DMS79 (cell line): ENCODE measurements around the gene TAOK1.

Experiments used
- DNase-seq: peaks from one replicate; lab custom pipeline; 2025; lab: John Stamatoyannopoulos, UW

The TAOK1 gene

DNA sequence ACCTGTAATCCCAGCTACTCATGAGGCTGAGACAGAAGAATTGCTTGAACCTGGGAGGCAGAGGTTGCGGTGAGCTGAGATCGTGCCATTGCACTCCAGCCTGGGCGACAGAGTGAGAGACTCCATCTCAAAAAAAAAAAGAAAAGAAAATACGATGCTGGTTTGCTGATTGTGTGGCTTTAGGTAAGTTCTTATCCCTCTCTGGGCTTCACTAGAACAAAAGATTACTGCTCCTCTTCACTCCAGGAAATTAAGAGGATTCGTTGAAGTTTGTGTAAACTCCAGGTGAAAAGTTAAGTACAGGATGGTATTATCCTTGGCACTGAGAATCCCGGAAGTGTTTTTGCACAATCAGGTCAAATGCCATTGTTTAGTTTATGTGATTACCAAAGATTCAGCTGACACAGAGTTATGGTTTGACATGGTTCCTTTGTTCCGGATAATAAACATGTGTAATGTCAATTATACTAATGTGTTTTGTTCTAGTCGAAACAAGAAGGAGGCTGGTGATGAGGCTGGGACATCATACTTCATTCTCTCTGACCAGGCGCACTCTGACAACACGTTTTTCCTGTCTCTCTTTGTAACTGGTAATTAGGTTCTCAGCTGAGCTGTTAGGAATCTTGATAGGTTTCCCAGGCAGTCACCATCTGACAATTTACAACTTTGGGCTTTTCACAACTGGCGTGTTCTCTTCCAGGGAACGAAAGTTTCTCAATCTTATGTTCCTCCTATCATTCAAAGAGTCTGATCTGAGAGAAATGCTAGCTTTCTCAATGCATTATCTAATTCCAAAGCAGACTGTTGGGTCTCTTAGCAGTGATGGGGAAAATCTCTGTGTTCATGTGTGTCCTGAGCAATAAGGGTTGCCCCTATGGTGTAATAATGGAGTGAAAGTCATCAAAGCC is 10.8 kb upstream of the TAOK1 start:
- DNase-seq = no peak

DNA sequence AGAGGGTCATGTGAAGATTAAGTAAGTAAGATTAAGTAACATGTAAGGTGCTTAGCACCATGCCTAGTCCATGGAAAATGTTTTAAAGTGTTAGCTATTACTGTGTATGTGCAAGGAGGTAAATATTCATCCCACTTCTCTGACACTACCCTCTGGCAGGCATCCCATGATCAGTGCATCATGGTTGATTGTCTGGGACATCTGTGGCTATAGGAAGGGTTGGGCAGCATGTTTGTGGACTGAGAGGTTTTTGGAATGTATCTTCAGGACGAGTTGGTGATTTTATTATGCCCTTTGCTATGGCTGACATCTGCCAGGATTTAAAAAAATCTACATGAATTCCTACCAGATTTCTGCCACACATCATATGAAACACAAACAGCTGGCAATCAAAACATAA is 6.5 kb upstream of the TAOK1 start:
- no peak for DNase-seq

- no peak for DNase-seq
These were observed 5.3 kb upstream of the TAOK1 start for GRCh38 chr17:29384901-29385300.

- no peak for DNase-seq
These were observed 3.4 kb upstream of the TAOK1 start for GRCh38 chr17:29386760-29387159.

- DNase-seq = no peak
These were observed 1.2 kb upstream of the TAOK1 start for GRCh38 chr17:29388937-29389336.

- DNase-seq = no peak
These were observed 878 bp downstream of the TAOK1 start for GRCh38 chr17:29390851-29391631.

DNA sequence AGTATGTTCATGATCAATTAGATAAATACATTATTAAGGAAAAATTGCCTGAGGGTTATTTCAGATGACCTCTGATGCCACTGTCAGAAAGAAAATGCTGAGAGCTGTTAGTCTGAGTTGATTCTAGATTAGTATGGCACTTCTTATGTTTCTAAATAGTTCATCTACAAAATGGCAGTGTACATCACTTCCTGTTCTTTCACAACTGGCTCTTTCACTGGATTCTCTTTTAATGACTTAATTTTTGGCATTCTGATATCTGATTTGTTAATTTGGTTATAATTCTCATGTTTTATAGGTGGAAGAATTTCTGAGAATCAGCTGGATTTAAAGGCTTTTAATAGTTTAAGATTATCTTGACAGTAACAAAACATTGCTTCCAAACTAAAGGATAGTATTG is 3.3 kb downstream of the TAOK1 start:
- DNase-seq = no peak

DNA sequence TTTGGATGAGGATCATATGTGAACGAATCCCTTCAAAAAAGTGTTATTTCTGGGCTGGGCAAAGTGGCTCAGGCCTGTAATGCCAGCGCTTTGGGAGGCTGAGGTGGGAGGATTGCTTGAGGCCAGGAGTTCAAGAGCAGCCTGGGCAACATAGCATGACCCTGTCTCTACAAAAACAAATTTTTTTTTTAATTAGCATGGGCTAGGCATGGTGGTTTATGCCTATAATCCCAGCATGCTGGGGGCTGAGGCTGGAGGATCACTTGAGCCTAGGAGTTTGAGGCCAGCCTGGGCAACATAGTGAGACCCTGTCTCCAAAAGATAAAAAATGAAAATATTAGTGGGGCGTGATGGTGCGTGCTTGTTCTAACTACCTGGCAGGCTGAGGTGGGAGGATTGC is 4.6 kb downstream of the TAOK1 start:
- DNase-seq = no peak

- DNase-seq = no peak
These were observed 5.9 kb downstream of the TAOK1 start for GRCh38 chr17:29396066-29396465.

- no peak for DNase-seq
These were observed 9.5 kb downstream of the TAOK1 start for GRCh38 chr17:29399634-29400033.

GRCh38 chr17:29400818-29401217 is 10.7 kb downstream of the TAOK1 start:
- DNase-seq = no peak

DNA sequence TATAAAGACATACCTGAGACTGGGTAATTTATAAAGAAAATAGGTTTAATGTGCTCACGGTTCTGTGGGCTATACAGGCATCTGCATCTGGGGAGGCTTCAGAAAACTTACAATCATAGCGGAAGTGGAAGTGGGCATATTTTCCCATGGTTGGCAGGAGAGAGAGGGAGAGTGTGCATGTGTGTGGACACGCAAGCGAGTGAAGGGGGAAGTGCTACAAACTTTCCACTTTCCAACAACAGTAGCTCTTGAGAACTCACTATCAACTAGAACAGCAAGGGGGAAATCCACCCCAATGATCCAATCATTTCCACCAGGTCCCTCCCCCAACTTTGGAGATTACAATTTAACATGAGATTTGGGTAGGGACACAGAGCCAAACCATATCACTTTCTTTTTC is 11.1 kb downstream of the TAOK1 start:
- no peak for DNase-seq

- no peak for DNase-seq
These were observed 17.7 kb downstream of the TAOK1 start for GRCh38 chr17:29407856-29408255.

DNA sequence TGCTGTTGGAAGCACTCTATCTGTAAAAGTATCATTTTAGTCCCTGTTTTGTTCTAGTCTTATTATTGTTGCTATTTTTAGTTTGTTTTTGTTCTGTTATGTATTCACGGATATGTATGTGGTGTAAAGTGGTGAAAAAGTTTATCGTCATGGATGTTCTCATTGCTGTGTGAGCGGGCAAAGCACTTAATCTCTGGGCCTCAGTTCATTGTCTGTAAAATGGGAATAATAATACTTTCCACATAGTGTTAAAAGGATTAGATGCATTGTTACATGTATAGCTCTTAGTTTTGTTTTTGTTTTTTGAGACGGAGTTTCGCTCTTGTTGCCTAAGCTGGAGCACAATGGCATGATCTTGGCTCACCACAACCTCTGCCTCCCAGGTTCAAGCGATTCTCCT is 19.8 kb downstream of the TAOK1 start:
- DNase-seq = no peak

- no peak for DNase-seq
These were observed 22.8 kb downstream of the TAOK1 start for GRCh38 chr17:29412780-29413565.

DNA sequence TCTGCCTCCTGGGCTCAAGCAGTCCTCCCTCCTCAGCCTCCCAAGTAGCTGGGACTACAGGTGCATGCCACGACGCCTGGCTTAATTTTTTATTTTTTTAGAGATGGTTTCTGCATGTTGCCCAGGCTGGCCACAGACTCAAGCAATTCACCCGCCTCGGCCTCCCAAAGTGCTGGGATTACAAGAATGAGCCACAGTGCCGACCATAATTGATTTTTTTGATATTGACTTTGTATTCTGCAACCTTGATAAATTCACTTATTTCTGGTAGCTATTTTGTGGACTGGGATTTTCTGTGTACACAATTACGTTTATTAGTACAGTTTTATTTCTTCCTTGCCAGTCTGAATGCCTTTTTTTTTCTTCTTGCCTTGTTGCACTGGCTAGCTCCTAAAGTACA is 30.0 kb downstream of the TAOK1 start:
- no peak for DNase-seq

DNA sequence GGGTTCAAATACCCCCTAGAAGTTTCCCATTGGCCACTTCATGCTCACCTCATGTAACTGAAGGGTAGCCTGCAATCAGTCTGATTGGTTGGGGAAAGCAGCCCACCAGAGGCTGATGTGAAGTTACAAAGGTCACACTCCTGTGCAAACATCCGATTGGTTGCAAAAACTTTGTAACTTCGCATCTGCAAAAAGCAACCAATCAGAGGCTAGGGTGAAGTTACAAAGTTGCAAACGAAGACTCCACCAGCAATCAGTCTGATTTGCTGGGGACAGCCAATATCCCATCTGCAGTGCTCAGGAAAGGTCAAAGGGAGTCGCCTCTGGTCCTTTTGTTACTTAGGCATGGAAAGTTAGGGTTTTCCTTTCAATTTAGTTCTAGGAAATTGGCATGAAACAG is 40.1 kb downstream of the TAOK1 start:
- DNase-seq = no peak

DNA sequence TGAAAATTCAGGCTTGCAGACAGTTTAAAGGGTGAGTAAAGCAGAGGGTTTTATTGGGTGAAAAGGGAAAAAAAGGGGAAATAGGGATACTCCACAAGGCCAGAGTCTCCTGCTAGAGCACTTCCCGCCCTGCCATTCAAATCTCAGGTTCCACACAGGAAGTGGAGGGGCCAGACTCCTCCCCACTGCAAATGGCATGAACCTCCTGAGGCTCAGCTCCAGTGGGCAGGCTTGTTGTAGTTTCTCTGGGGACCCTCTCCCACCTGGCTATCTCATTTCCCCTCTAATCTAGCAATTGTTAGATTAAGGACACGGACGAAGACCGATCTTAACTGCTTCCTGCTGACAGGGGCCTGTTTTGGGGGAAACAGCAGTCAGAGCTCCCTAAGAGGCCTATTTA is 43.4 kb downstream of the TAOK1 start:
- no peak for DNase-seq

DNA sequence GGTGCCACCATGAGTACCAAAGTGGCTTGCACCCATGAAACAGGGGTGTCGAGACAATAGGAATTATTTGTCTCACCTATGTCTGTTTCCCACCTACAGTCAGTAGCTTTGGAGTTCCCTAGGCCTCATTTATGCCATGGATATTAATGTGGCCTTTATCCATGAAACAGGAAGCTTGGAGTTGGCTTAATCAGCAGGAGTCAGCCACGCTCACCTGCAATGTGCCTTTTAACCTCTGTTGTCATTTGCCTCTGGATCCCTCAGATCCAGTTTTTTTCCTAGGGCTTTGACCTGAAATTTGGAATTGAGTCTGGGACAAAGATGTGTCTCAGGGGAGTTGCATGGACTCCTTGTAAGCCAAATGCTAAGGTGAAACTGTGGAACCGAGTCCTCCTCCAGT is 44.4 kb downstream of the TAOK1 start:
- DNase-seq = no peak

DNA sequence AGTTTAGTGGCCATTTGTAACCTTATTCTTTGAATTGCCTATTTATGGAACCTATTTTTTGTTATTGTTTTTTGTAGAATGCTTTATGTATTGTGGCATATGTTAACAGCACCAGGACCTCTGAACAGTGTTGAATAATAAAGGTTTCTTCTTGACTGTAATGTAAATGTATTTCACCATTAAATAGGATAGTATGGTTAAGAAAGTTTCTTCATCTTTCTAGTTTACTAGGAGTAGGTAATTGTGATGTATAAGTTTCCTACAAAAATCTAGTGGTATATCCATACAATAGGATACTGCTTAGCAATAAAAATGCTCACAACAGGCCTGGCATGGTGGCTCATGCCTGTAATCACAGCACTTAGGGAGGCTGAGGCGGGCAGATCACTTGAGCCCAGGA is 52.3 kb downstream of the TAOK1 start:
- DNase-seq = no peak

DNA sequence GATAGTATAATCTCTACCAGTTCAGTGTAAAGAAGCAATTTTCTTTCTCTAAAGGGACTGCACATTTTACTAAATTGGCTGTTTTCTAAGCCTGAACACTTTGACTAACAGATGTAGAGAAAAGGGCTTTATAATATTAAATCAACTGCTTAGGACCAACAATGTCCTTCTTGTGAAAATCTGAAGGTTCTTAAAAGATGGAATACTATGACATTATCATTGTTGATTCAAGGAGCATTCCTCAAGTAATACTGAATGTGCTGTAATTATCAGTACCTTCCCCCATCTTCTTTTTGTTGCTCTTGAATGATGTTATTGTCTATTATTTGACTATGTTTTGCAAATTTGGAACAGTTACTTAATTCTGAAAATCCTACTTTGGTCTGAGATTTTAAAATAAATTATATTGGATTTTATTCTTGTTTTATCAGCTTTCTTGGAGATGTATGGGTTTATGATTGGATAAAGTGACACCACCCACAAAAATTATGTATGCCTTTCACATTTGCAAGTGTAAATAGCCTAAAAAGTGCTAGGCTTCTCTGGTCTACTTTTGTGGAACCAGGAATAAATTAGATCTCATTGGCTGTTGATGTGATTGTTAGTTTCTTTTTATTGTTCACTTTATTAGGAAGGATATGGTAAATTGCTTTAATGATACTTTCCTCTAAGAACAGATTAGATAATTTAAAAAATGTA is 53.0 kb downstream of the TAOK1 start:
- DNase-seq = no peak

- DNase-seq = no peak
These were observed 54.4 kb downstream of the TAOK1 start for GRCh38 chr17:29444589-29444988.
